Measurements from ENCODE around the gene HSPA4L.

DNA sequence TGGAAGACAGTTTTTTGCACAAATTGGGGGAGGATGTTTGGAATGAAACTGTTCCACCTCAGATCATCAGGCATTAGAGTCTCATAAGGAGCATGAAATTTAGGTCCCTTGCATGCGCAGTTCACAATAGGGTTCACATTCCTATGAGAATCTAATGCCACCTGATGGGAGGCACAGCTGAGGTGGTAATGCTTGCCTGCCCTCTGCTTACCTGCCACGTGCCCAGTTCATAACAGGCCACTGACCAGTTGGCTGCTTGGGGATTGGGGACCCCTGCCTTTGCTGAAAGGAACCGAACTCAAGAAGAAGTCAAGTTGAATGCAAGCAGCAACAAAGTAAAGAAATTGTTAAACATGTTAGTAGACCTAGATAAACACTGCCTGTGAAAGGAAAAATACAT, 4.6 kb upstream of the HSPA4L start:
- TF ChIP-seq, protein P1, sequence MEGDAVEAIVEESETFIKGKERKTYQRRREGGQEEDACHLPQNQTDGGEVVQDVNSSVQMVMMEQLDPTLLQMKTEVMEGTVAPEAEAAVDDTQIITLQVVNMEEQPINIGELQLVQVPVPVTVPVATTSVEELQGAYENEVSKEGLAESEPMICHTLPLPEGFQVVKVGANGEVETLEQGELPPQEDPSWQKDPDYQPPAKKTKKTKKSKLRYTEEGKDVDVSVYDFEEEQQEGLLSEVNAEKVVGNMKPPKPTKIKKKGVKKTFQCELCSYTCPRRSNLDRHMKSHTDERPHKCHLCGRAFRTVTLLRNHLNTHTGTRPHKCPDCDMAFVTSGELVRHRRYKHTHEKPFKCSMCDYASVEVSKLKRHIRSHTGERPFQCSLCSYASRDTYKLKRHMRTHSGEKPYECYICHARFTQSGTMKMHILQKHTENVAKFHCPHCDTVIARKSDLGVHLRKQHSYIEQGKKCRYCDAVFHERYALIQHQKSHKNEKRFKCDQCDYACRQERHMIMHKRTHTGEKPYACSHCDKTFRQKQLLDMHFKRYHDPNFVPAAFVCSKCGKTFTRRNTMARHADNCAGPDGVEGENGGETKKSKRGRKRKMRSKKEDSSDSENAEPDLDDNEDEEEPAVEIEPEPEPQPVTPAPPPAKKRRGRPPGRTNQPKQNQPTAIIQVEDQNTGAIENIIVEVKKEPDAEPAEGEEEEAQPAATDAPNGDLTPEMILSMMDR (IDR thresholded peaks at IDR 0.05; ENCODE audit: low read depth, low read length): no peak
- TF ChIP-seq EZH2phosphoT487 (IDR thresholded peaks at IDR 0.05; ENCODE audit: low read depth): no peak

Measured in OCI-LY3 (cell line).